H9 (cell line): ENCODE measurements around the gene LRRC8E. TPM values are rescaled to one million over a fixed set of nuclear protein-coding genes. Genes with fewer than 3 reads are reported as not detected.
A peak's percentile ranks its signal among the peaks of the same experiment; 100 is the strongest.

Source experiments
- DNase-seq: peaks from one replicate; pipeline ENCODE4 v3.0.0-alpha.2; 2017
- H2AFZ ChIP-seq: one replicate; pipeline ENCODE4 v1.6.1; 2013; ENCODE audit warnings: mild to moderate bottlenecking, low read length, control low read depth, moderate library complexity
- H2AK5ac ChIP-seq: 2 replicates; pipeline ENCODE4 v1.6.1; 2013; ENCODE audit warnings: low read length, control low read depth, mixed read lengths; ENCODE audit not compliant: insufficient read length
- H2BK120ac ChIP-seq: one replicate; pipeline ENCODE4 v1.6.1; 2013; ENCODE audit warnings: low read depth, mild to moderate bottlenecking, low read length, control low read depth, inconsistent platforms; ENCODE audit not compliant: poor library complexity, severe bottlenecking
- H2BK12ac ChIP-seq: 2 replicates; pipeline ENCODE4 v1.6.1; 2013; ENCODE audit warnings: low read length, control low read depth, mixed read lengths, low read depth; ENCODE audit not compliant: insufficient read length
- H2BK15ac ChIP-seq: 2 replicates; pipeline ENCODE4 v1.6.1; 2013; ENCODE audit warnings: low read depth, low read length, control low read depth
- H2BK20ac ChIP-seq: one replicate; pipeline ENCODE4 v1.6.1; 2013; ENCODE audit warnings: low read depth, mild to moderate bottlenecking, low read length, control low read depth, inconsistent platforms; ENCODE audit not compliant: poor library complexity, severe bottlenecking
- H2BK5ac ChIP-seq: 2 replicates; pipeline ENCODE4 v1.6.1; 2013; ENCODE audit warnings: low read length, control low read depth, mixed read lengths; ENCODE audit not compliant: insufficient read length
- H3K14ac ChIP-seq: 2 replicates; pipeline ENCODE4 v1.6.1; 2013; ENCODE audit warnings: low read length, control low read depth; ENCODE audit not compliant: insufficient read depth
- H3K18ac ChIP-seq: 2 replicates; pipeline ENCODE4 v1.6.1; 2013; ENCODE audit warnings: low read depth, mild to moderate bottlenecking, mixed read lengths, low read length, control low read depth; ENCODE audit not compliant: insufficient read length
- H3K23ac ChIP-seq: 2 replicates; pipeline ENCODE4 v1.6.1; 2013; ENCODE audit warnings: low read length, control low read depth, mixed read lengths, low read depth; ENCODE audit not compliant: insufficient read length
- H3K23me2 ChIP-seq: 2 replicates; pipeline ENCODE4 v1.6.1; 2013; ENCODE audit warnings: low read depth, mild to moderate bottlenecking, mixed read lengths, low read length, control low read depth; ENCODE audit not compliant: insufficient read length, poor library complexity, severe bottlenecking
- H3K27ac ChIP-seq: 2 replicates; pipeline ENCODE4 v1.5.1; 2013; ENCODE audit warnings: low read length, control low read depth, mixed read lengths, low read depth; ENCODE audit not compliant: insufficient read length
- H3K27me3 ChIP-seq: 2 replicates; pipeline ENCODE4 v1.6.1; 2013; ENCODE audit warnings: low read length, control low read depth, inconsistent platforms; ENCODE audit not compliant: insufficient read depth
- H3K4ac ChIP-seq: 2 replicates; pipeline ENCODE4 v1.6.1; 2013; ENCODE audit warnings: low read depth, mild to moderate bottlenecking, control low read depth, inconsistent platforms, low read length, moderate library complexity
- H3K4me1 ChIP-seq: 2 replicates; pipeline ENCODE4 v1.6.1; 2013; ENCODE audit warnings: low read length, control low read depth, inconsistent platforms; ENCODE audit not compliant: insufficient read depth
- H3K4me2 ChIP-seq: 2 replicates; pipeline ENCODE4 v1.6.1; 2013; ENCODE audit warnings: low read length, control low read depth, mixed read lengths; ENCODE audit not compliant: insufficient read length, insufficient read depth
- H3K56ac ChIP-seq: 2 replicates; pipeline ENCODE4 v1.6.1; 2013; ENCODE audit warnings: low read depth, mild to moderate bottlenecking, mixed read lengths, low read length, control low read depth; ENCODE audit not compliant: insufficient read length
- H3K79me1 ChIP-seq: 2 replicates; pipeline ENCODE4 v1.6.1; 2013; ENCODE audit warnings: low read depth, mild to moderate bottlenecking, moderate library complexity, low read length, control low read depth, inconsistent platforms; ENCODE audit not compliant: insufficient read depth, poor library complexity, severe bottlenecking
- H3K79me2 ChIP-seq: 2 replicates; pipeline ENCODE4 v1.6.1; 2013; ENCODE audit warnings: low read length, control low read depth, inconsistent platforms; ENCODE audit not compliant: insufficient read depth
- H3K9ac ChIP-seq: 2 replicates; pipeline ENCODE4 v1.6.1; 2013; ENCODE audit warnings: low read length, control low read depth, mixed read lengths; ENCODE audit not compliant: insufficient read length; ENCODE audit errors: extremely low read depth
- H3K9me3 ChIP-seq: one replicate; pipeline ENCODE4 v1.6.1; 2013; ENCODE audit warnings: low read depth, low read length, inconsistent platforms; ENCODE audit not compliant: control insufficient read depth
- H3T11ph ChIP-seq: one replicate; pipeline ENCODE4 v1.6.1; 2013; ENCODE audit warnings: mild to moderate bottlenecking, low read length, control low read depth, inconsistent platforms
- H4K20me1 ChIP-seq: one replicate; pipeline ENCODE4 v1.6.1; 2013; ENCODE audit not compliant: control insufficient read depth, insufficient read length, insufficient read depth
- H4K5ac ChIP-seq: 2 replicates; pipeline ENCODE4 v1.6.1; 2013; ENCODE audit warnings: low read depth, mild to moderate bottlenecking, mixed read lengths, low read length, control low read depth; ENCODE audit not compliant: insufficient read length
- H4K8ac ChIP-seq: replicated peaks from 2 replicates; pipeline ENCODE4 v1.6.1; 2013; ENCODE audit warnings: low read length, control low read depth, mixed read lengths, low read depth; ENCODE audit not compliant: insufficient read length
- H4K91ac ChIP-seq: 2 replicates; pipeline ENCODE4 v1.6.1; 2013; ENCODE audit warnings: low read depth, mild to moderate bottlenecking, moderate library complexity, mixed read lengths, low read length, control low read depth; ENCODE audit not compliant: insufficient read length
- H3K27ac Mint-ChIP-seq, 3 experiments: 2 replicates in 2 of 3; 3 replicates in 1 of 3; pipeline ENCODE4 v1.8.0; 2020 to 2021; ENCODE audit warnings: mixed read lengths in 3 of 3, mild to moderate bottlenecking in 1 of 3, moderate library complexity in 1 of 3
- H3K27me3 Mint-ChIP-seq: 2 replicates; pipeline ENCODE4 v1.8.0; 2021; ENCODE audit warnings: low read depth, mild to moderate bottlenecking, moderate library complexity, mixed read lengths
- H3K36me3 Mint-ChIP-seq, 3 experiments: 2 replicates in 2 of 3; 3 replicates in 1 of 3; pipeline ENCODE4 v1.8.0; 2020 to 2021; ENCODE audit warnings: low read depth in 3 of 3, mixed read lengths in 3 of 3; ENCODE audit not compliant: insufficient read depth in 1 of 3
- H3K4me1 Mint-ChIP-seq, 2 experiments: 2 replicates each; pipeline ENCODE4 v1.8.0; 2020; ENCODE audit warnings: mixed read lengths in 2 of 2
- H3K4me3 Mint-ChIP-seq, 2 experiments: 2 replicates in 1 of 2; 3 replicates in 1 of 2; pipeline ENCODE4 v1.8.0; 2020 to 2021; ENCODE audit warnings: mild to moderate bottlenecking in 2 of 2, mixed read lengths in 2 of 2, moderate library complexity in 1 of 2
- H3K9me3 Mint-ChIP-seq, 2 experiments: 2 replicates in 1 of 2; 3 replicates in 1 of 2; pipeline ENCODE4 v1.8.0; 2020; ENCODE audit warnings: mild to moderate bottlenecking in 2 of 2, mixed read lengths in 2 of 2, moderate library complexity in 1 of 2
- WGBS: extraction: QIAGEN DNeasy Blood & Tissue Kit; methylation state at CpG from one replicate; pipeline ENCODE4 v1.1.7; 2013; ENCODE audit warnings: missing lambda C conversion rate, low lambda C conversion rate, mixed read lengths; ENCODE audit not compliant: insufficient read length; ENCODE audit errors: extremely low coverage; 5-methylcytosine and 5-hydroxymethylcytosine counted together
- total RNA-seq: library from RNA; stranded (reverse); gene quantifications from 2 replicates; pipeline ENCODE4 v1.2.1, GENCODE V29; 2021
- TF ChIP-seq, protein P1 (sequence below): fragments of 200-600 bp; sonication (generic); conservative IDR thresholded peaks from 3 replicates; pipeline ENCODE4 v1.8.0; 2021; ENCODE audit warnings: antibody characterized with exemption, mild to moderate bottlenecking

Gene LRRC8E
- total RNA-seq, 1 experiment from 2014 or later: 4.8 TPM

DNA sequence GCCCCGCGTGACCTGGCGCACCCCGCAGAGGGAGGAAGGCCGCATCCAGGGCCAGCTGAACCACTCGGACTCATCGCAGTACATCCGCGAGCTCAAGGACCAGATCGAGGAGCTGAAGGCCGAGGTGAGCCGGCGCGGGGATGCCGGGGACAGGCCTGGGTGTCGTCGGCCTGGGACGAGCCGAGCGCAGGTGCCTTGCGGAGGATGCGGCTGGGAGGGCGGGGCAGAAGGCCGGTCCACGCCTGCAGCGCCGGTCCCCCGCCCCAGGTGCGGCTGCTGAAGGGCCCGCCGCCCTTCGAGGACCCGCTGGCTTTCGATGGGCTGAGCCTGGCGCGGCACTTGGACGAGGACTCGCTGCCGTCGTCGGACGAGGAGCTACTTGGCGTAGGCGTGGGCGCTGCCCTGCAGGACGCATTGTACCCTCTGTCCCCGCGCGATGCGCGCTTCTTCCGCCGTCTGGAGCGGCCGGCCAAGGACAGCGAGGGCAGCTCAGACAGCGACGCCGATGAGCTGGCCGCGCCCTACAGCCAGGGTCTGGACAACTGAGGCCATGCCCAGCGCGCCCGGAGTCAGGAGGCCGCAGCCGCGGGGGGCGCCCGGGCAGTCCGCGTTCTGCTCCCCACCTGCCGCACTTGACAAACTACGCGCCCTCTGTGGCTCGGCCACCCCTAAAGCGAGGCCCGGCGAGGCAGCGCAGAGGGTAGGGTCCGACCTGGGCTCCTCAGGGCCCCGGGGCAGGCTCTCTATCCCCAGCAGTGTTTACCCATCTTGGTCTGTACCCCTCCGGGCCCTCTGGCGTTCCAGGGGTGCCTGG is 24.9 kb upstream of the LRRC8E start:
- Histone ChIP-seq H3K4me2 (peak overlapping the region; percentile 69), H3K27me3 (peaks cover 4% of the 10 kb centered on the region; the same call in 1 of the 2 replicates), H3K9me3 (no peaks in the 10 kb centered on the region), H2BK120ac (no peak overlapping the region), H4K20me1 (peaks cover 6% of the 10 kb centered on the region), H3K27ac (no peak overlapping the region), H3K4me1 (no peaks in the 10 kb centered on the region; the same call in 1 of the 2 replicates), H3K9ac (no peak overlapping the region), H3K56ac (no peak overlapping the region), H3K18ac (no peak overlapping the region), H3K79me2 (no peaks in the 10 kb centered on the region), H3K4ac (no peak overlapping the region), H2AK5ac (no peak overlapping the region), H3K23me2 (peaks cover 13% of the 10 kb centered on the region), H2BK5ac (no peak overlapping the region), H3K14ac (peak overlapping the region; percentile 34; the same call in 1 of the 2 replicates), H3T11ph (no peak overlapping the region), H2BK12ac (no peak overlapping the region), H2BK15ac (no peak overlapping the region), H4K5ac (no peak overlapping the region), H3K23ac (no peak overlapping the region), H4K91ac (no peak overlapping the region), H2AFZ (no peak overlapping the region), H3K79me1 (no peaks in the 10 kb centered on the region), H4K8ac (no peak overlapping the region), H2BK20ac (no peak overlapping the region)
- H3K27ac Mint-ChIP-seq: no peak overlapping the region
- peaks cover 60% of the 10 kb centered on the region for H3K27me3 Mint-ChIP-seq
- H3K4me1 Mint-ChIP-seq: peaks cover 11 to 40% of the 10 kb centered on the region in 2 experiments
- H3K36me3 Mint-ChIP-seq: no peaks in the 10 kb centered on the region; a peak in 1 of 7 replicates
- peak overlapping the region; percentile 61 to 83 for H3K4me3 Mint-ChIP-seq
- TF ChIP-seq, protein P1, sequence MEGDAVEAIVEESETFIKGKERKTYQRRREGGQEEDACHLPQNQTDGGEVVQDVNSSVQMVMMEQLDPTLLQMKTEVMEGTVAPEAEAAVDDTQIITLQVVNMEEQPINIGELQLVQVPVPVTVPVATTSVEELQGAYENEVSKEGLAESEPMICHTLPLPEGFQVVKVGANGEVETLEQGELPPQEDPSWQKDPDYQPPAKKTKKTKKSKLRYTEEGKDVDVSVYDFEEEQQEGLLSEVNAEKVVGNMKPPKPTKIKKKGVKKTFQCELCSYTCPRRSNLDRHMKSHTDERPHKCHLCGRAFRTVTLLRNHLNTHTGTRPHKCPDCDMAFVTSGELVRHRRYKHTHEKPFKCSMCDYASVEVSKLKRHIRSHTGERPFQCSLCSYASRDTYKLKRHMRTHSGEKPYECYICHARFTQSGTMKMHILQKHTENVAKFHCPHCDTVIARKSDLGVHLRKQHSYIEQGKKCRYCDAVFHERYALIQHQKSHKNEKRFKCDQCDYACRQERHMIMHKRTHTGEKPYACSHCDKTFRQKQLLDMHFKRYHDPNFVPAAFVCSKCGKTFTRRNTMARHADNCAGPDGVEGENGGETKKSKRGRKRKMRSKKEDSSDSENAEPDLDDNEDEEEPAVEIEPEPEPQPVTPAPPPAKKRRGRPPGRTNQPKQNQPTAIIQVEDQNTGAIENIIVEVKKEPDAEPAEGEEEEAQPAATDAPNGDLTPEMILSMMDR: no peak
- DNase-seq: peak; percentile 77
- no CpG with 5 or more reads among the region's 83 CpGs for WGBS
- no peaks in the 10 kb centered on the region for H3K9me3 Mint-ChIP-seq
